ENCODE measurements around the gene CCDC81. TPM values are rescaled to one million over a fixed set of nuclear protein-coding genes. Genes with fewer than 3 reads are reported as not detected.
"Not testable (repeated sequence)": the region's sequence is repeated elsewhere in the genome, so short reads cannot be mapped to it uniquely, and the experiment has no call there.

CCDC81 gene
- total RNA-seq, 4 donors from 2014 or later = under 0.01 to 2.9 (median 0.44) TPM

DNA sequence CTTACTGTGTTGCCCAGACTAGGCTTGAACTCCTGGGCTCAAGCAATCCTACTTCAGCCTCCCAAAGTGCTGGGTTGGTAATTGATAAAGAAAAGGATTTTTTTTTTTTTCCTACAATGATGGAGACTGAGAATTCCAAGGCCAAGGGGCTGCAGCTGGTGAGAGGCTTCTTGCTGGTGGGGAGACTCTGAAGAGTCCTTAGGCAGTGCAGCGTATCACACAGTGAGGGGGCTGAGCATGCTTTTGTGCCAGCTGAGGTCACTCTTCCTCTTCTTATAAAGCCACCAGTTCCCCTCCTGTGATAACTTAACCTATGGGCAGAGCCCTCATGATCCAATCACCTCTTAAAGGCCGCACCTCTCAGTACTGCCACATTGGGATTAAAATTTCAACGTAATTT lies 28.2 kb upstream of the CCDC81 start:
- 87% methylated on average over 3 of the region's 3 CpGs for WGBS
- no peaks in the 10 kb centered on the region for H3K4me1 ChIP-seq
- H3K4me3 ChIP-seq = no peak overlapping the region
- H3K27me3 ChIP-seq = no peaks in the 10 kb centered on the region
- H3K9me3 ChIP-seq = no peaks in the 10 kb centered on the region
- no peak for DNase-seq (ENCODE audit: extremely low spot score)
- no peak overlapping the region for H3K27ac ChIP-seq (replicated peaks in 1 of 4)
- intact Hi-C loops (cut with DNase I) = no loop called here
- TF ChIP-seq, protein P1, sequence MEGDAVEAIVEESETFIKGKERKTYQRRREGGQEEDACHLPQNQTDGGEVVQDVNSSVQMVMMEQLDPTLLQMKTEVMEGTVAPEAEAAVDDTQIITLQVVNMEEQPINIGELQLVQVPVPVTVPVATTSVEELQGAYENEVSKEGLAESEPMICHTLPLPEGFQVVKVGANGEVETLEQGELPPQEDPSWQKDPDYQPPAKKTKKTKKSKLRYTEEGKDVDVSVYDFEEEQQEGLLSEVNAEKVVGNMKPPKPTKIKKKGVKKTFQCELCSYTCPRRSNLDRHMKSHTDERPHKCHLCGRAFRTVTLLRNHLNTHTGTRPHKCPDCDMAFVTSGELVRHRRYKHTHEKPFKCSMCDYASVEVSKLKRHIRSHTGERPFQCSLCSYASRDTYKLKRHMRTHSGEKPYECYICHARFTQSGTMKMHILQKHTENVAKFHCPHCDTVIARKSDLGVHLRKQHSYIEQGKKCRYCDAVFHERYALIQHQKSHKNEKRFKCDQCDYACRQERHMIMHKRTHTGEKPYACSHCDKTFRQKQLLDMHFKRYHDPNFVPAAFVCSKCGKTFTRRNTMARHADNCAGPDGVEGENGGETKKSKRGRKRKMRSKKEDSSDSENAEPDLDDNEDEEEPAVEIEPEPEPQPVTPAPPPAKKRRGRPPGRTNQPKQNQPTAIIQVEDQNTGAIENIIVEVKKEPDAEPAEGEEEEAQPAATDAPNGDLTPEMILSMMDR (IDR thresholded peaks at IDR 0.05) = no peak
- TF ChIP-seq POLR2AphosphoS5 (IDR thresholded peaks at IDR 0.05) (no peak), POLR2A (IDR thresholded peaks at IDR 0.05; ENCODE audit: low read depth) (no peak), EP300 (IDR thresholded peaks at IDR 0.05) (no peak)
- H3K36me3 ChIP-seq = peaks cover 6 to 19% (median 14%) of the 10 kb centered on the region in 4 donors

DNA sequence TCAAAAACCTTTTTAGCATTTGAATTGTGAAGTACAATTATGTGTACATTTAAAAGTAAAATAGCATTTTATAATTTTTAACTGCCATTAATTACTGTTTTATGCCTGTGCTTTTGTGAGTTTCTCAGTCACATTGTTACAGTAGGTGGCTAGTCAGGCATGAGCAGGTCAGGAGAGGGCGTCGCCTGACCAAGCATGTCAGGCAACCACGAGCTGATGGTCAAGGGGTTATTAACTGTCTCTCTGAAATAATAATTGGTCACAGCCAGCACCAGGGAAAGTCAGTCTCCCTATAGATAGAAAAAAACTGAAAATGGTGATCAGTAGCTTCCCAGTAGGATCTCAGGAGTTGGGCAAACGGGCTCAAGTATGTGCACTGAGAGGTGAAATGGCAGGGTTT lies 19.4 kb upstream of the CCDC81 start:
- no peaks in the 10 kb centered on the region for H3K36me3 ChIP-seq
- intact Hi-C loops (cut with DNase I) = no loop called here
- no peak for DNase-seq (ENCODE audit: extremely low spot score)
- H3K4me3 ChIP-seq = no peak overlapping the region
- TF ChIP-seq POLR2A (IDR thresholded peaks at IDR 0.05; ENCODE audit: low read depth) (no peak), POLR2AphosphoS5 (IDR thresholded peaks at IDR 0.05) (no peak), EP300 (IDR thresholded peaks at IDR 0.05) (no peak)
- TF ChIP-seq, protein P1 (IDR thresholded peaks at IDR 0.05) = no peak
- H3K9me3 ChIP-seq = no peaks in the 10 kb centered on the region
- 83% methylated on average over 4 of the region's 4 CpGs for WGBS
- H3K27me3 ChIP-seq = no peaks in the 10 kb centered on the region
- H3K4me1 ChIP-seq = no peaks in the 10 kb centered on the region
- H3K27ac ChIP-seq (replicated peaks in 1 of 4) = no peak overlapping the region

DNA sequence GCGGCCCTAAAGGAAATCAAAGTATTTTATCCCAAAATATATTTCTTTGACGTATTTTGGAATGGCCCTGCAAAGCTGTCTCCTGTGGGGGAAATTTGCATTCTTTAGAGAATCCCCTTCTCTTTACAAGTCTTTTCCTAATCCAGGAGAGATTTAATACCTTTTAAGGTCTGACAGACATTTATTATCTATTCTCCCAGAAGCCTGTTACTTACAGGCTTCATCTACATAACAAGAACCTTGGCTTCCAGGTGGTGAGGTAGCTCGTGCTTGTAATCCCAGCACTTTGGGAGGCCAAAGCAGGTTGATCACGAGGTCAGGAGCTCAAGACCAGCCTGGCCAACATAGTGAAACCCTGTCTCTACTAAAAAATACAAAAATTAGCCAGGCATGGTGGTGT lies 17.3 kb upstream of the CCDC81 start:
- H3K27ac ChIP-seq (replicated peaks in 1 of 4); H3K4me3 ChIP-seq; intact Hi-C loops (cut with DNase I); DNase-seq (ENCODE audit: extremely low spot score); H3K36me3 ChIP-seq; H3K27me3 ChIP-seq; H3K4me1 ChIP-seq; H3K9me3 ChIP-seq: not testable (repeated sequence)
- 88% methylated on average over 4 of the region's 4 CpGs for WGBS

DNA sequence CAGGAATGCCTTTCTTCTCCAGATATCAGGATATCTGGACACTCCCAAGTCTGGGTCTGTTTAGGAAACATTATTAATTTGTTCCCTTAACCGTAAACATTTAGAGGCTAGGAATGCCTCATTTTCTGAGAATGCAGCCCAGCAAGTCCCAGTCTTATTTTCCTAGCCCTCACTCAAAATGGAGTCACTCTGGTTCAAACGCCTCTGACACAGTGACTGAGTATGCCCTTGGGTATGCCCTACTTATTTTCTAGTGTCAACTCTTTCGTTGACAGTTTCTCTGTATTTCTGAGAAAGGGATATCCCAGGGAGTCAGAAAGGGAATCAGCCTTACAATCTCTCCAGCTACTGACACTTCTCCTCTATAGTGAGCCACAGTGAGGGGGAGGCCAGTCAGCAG lies 16.0 kb upstream of the CCDC81 start:
- Histone ChIP-seq H3K27ac (replicated peaks in 1 of 4) (no peak overlapping the region), H3K36me3 (no peaks in the 10 kb centered on the region), H3K27me3 (no peaks in the 10 kb centered on the region), H3K4me3 (no peak overlapping the region), H3K4me1 (no peaks in the 10 kb centered on the region), H3K9me3 (no peaks in the 10 kb centered on the region)
- WGBS = 99% methylated on average over 3 of the region's 3 CpGs
- TF ChIP-seq POLR2AphosphoS5 (IDR thresholded peaks at IDR 0.05) (no peak), EP300 (IDR thresholded peaks at IDR 0.05) (no peak), POLR2A (IDR thresholded peaks at IDR 0.05; ENCODE audit: low read depth) (no peak)
- TF ChIP-seq, protein P1 (IDR thresholded peaks at IDR 0.05) = no peak
- intact Hi-C loops (cut with DNase I) = no loop called here
- DNase-seq (ENCODE audit: extremely low spot score) = no peak

DNA sequence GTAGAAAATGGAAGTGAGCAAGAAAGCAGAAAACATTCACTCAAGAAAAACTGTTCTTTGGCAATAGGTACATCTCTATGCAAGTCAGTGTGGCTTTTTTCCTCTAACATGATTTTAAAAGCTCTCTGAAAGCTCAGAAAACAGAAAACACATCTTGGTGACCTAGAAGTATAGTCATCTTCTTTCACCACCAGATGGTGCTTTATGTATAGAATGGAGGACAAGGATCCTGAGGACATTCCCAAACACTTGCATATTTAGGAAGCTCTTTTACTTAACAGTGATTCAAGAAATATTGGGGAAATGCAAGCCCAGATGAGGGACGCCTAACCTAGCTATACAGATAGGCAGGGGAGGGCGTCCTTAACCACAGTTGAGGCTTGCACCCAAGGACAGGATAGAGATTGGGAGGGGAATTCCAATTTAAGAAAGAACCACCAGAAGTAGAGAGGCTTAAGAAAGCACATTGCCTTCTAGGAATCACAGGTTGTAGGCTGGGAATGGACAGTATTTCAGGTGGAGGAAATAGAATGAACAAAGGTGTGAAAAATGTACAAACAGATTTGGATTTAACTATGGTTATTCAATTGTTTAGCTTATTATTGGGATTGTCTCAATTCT lies 13.8 kb upstream of the CCDC81 start:
- DNase-seq (ENCODE audit: extremely low spot score) = no peak
- no peak overlapping the region for H3K27ac ChIP-seq (replicated peaks in 1 of 4)
- H3K4me3 ChIP-seq = no peak overlapping the region
- H3K36me3 ChIP-seq = no peaks in the 10 kb centered on the region
- H3K9me3 ChIP-seq = no peaks in the 10 kb centered on the region
- WGBS = 66% methylated on average over 2 of the region's 2 CpGs
- H3K27me3 ChIP-seq = no peaks in the 10 kb centered on the region
- intact Hi-C loops (cut with DNase I) = no loop called here
- no peak for TF ChIP-seq POLR2A (IDR thresholded peaks at IDR 0.05; ENCODE audit: low read depth)
- TF ChIP-seq, protein P1 (IDR thresholded peaks at IDR 0.05) = peak in 1 of 3 experiments; percentile 2
- H3K4me1 ChIP-seq = no peaks in the 10 kb centered on the region

All from esophagus muscularis mucosa (tissue), 4 donors.